Mucosa of descending colon (tissue), 3 donors: Measurements from ENCODE around the gene CCNYL1. TPM values are rescaled to one million over a fixed set of nuclear protein-coding genes. Genes with fewer than 3 reads are reported as not detected.
"Not testable (repeated sequence)": the region's sequence is repeated elsewhere in the genome, so short reads cannot be mapped to it uniquely, and the experiment has no call there.

ENCODE experiments used
- ATAC-seq: fragments of 200-7000 bp; cut with Tn5 transposase; one replicate; pipeline ENCODE4 v1.9.1; 2020; ENCODE audit warnings: mild to moderate bottlenecking, moderate library complexity
- DNase-seq, 3 donors: peaks; one replicate each; pipeline ENCODE4 v3.0.0-alpha.2; 2020
- H3K36me3 ChIP-seq: fragments of 200-600 bp; one replicate; pipeline ENCODE4 v1.8.0; 2021; ENCODE audit warnings: low read depth, mild to moderate bottlenecking
- H3K4me1 ChIP-seq: fragments of 200-600 bp; one replicate; pipeline ENCODE4 v1.8.0; 2021; ENCODE audit warnings: low read depth, mild to moderate bottlenecking
- H3K4me3 ChIP-seq: fragments of 200-600 bp; one replicate; pipeline ENCODE4 v1.8.0; 2021; ENCODE audit warnings: mild to moderate bottlenecking
- H3K9me3 ChIP-seq: fragments of 200-600 bp; one replicate; pipeline ENCODE4 v1.8.0; 2021; ENCODE audit warnings: mild to moderate bottlenecking
- intact Hi-C, 2 donors: fragments of 100-400 bp; cut with DNase I in 1 of 2; cut with micrococcal nuclease in 1 of 2; formaldehyde crosslinking; loops; one replicate each; pipeline versions ENCODE4 v1.11.0 to v1.11.1; 2022; cut with DNase I, micrococcal nuclease
- total RNA-seq, 3 donors: library from RNA; stranded (reverse); fragmentation: NEBNext Ultra II Directional in 2 of 3; extraction: Animal tissue kit (Norgen Biotek cat#: 25700) in 2 of 3; gene quantifications; one replicate each; pipeline versions ENCODE4 v1.2.1 to v1.2.4, GENCODE V29; 2021 to 2023
- TF ChIP-seq, protein P1 (sequence below): fragments of 200-600 bp; IDR thresholded peaks from one replicate; pipeline ENCODE4 v1.8.0; 2022; ENCODE audit warnings: antibody characterized with exemption, mild to moderate bottlenecking
- donor health status: DM: no; HTN: no; CAD: no; lungs with moderate emphysema.
- donor health status: DM: no; HTN: no; CAD: no.
- donor health status: DM: no; HTN: yes; CAD: no.

CCNYL1 gene
- total RNA-seq, 3 donors from 2014 or later = 27.8 to 53.9 (median 32.0) TPM

DNA sequence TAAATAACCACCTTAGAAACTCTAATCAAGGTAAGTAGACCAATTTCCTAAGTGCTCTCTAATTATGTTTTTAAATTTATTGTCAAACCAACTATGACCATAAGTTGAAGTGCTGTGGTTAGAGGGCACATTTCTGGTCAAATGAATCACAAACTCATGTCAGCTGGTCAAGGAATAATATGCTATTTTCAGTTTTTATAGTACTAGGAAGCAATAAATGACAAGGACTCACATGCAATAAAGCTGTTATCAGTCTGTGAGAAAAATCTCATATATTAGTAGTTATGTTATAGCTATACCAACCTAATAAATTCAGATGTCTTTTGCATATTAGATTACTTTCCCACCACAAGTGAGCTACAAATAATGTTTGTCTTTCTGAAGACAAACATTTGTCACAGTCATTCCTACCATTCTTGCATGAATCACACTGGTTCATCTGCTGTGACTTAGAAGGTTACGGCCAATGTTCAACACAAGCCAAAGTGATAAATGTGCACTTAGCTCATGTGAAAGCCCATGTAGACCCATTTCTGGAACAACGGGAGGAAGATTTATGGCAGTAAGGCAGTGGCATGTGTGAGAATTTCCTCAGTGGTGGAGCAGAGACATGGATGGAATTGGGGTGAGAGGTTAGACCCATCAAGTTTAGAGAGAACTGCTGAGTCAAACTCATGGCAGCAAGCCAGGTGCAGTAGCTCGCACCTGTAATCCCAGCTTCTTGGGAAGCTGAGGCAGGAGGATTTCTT is 27.4 kb upstream of the CCNYL1 start:
- no peaks in the 10 kb centered on the region for H3K36me3 ChIP-seq
- no peaks in the 10 kb centered on the region for H3K9me3 ChIP-seq
- H3K4me3 ChIP-seq = no peak overlapping the region
- TF ChIP-seq, protein P1, sequence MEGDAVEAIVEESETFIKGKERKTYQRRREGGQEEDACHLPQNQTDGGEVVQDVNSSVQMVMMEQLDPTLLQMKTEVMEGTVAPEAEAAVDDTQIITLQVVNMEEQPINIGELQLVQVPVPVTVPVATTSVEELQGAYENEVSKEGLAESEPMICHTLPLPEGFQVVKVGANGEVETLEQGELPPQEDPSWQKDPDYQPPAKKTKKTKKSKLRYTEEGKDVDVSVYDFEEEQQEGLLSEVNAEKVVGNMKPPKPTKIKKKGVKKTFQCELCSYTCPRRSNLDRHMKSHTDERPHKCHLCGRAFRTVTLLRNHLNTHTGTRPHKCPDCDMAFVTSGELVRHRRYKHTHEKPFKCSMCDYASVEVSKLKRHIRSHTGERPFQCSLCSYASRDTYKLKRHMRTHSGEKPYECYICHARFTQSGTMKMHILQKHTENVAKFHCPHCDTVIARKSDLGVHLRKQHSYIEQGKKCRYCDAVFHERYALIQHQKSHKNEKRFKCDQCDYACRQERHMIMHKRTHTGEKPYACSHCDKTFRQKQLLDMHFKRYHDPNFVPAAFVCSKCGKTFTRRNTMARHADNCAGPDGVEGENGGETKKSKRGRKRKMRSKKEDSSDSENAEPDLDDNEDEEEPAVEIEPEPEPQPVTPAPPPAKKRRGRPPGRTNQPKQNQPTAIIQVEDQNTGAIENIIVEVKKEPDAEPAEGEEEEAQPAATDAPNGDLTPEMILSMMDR = no peak
- intact Hi-C loops = no loop called here
- peaks cover 11% of the 10 kb centered on the region for H3K4me1 ChIP-seq
- ATAC-seq = peak; percentile 89
- DNase-seq = peak in 1 of 3 donors; percentile 14

DNA sequence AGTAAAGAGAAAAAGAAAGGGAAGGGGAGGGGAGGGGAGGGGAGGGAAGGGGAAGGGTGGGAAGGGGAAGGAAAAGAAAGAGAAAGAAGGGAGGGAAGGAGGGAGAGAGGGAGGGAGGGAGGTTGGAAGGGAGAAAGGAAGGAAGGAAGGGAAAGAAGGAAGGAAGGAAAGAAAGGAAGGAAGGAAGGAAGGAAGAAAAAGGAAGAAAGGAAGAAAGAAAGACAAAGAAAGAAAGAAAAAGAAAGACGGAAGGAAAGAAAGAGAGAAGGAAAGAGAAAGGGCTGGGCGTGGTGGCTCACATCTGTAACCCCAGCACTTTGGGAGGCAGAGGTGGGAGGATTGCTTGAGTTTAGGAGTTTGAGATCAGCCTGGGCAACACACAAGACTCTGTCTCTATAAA is 24.6 kb upstream of the CCNYL1 start:
- TF ChIP-seq, protein P1 = no peak
- H3K4me3 ChIP-seq = no peak overlapping the region
- no peak for ATAC-seq
- peaks cover 11% of the 10 kb centered on the region for H3K4me1 ChIP-seq
- H3K9me3 ChIP-seq = no peaks in the 10 kb centered on the region
- intact Hi-C loops = no loop called here
- DNase-seq = no peak
- H3K36me3 ChIP-seq = no peaks in the 10 kb centered on the region

DNA sequence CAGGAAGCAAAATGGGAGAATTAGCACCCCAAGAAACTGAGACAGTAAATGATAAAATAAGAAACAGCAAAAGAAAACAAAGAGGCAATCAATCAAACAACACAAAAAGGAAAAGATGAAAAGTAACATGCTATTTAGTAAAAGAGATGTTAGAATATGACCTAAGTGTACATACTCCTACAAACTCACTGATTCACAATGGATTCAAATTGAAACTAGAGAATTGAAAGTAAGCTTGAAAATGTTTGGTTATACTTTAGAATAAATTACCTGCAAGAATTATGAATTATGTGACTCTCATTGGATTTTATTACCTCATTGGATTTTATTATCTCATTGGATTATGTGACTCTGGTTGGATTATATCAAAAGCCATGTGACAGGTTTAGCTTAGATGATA is 22.8 kb upstream of the CCNYL1 start:
- H3K9me3 ChIP-seq = no peaks in the 10 kb centered on the region
- ATAC-seq (no peak), DNase-seq (no peak)
- TF ChIP-seq, protein P1 = no peak
- intact Hi-C loops = no loop called here
- H3K36me3 ChIP-seq = no peaks in the 10 kb centered on the region
- H3K4me1 ChIP-seq = peaks cover 8% of the 10 kb centered on the region
- H3K4me3 ChIP-seq = no peak overlapping the region

DNA sequence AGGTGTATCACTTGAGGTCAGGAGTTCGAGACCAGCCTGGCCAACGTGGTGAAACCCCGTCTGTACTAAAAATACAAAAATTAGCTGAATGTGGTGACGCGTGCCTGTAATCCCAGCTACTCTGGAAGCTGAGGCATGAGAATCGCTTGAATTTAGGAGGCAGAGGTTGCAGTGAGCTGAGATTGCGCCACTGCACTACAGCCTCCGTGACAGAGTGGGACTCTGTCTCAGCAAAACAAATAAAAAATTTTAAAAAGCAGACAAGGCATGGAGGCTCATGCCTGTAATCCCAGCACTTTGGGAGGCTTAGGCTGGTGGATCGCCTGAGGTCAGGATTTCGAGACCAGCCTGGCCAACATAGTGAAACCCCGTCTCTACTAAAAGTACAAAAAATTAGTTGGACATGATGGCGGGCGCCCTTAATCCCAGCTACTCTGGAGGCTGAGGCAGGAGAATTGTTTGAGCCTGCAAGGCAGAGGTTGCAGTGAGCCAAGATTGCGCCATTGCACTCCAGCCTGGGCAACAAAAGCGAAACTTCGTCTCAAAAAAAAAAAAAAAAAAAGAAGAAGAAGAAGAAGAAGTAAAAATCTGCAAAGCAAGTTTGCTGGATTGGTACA is 20.5 kb upstream of the CCNYL1 start:
- H3K4me1 ChIP-seq, ATAC-seq, DNase-seq, H3K4me3 ChIP-seq, intact Hi-C loops, H3K36me3 ChIP-seq, H3K9me3 ChIP-seq: not testable (repeated sequence)

DNA sequence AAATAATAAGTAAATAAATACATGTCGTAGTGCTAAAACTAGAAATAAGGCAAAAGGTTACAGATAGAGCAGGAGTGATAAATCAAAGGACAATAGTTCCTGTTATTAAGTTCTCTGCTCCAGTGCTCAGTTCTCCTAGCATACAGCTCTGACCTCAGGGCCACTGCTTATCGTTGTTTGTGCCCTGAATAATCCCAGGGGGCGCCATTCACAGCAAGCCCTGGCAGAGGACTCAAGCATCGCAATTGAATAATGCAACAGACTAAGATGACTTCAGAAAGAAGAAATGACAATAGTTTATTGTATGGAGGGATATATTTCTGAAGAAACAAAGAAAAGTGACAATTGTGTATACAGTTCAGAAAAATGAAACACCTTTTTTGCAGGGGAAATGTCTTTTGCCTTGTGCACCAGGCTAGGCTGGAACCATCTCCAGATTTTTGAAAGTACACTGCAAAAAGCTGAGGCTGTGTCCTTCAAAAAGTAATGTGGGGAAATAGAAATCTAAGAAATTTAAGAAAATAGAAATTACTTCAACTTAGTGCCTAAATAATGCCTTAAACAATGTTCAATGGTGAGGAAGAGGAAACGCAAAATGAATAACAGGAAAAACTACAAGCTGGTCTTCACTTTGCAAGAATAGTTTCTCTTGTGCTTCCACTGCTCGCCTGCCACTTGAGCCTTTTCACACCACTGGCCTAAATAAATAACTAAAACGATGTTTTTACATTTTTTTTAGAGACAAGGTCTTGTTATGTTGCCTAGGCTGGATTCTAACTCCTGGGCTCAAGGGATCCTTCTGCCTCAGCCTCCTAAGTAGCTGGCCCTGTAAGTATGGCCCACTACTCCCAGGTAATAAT is 19.0 kb upstream of the CCNYL1 start:
- peak; percentile 72 for ATAC-seq
- H3K36me3 ChIP-seq = no peaks in the 10 kb centered on the region
- no peaks in the 10 kb centered on the region for H3K9me3 ChIP-seq
- peak in 2 of 3 donors; percentile 46 to 77 for DNase-seq
- intact Hi-C loops = no loop called here
- TF ChIP-seq, protein P1 = no peak
- H3K4me1 ChIP-seq = no peaks in the 10 kb centered on the region
- no peak overlapping the region for H3K4me3 ChIP-seq
